SH-SY5Y (cell line): ENCODE measurements around the gene HSD3B7.

ENCODE experiments used
- GATA2 ChIP-seq: IDR thresholded peaks from 2 replicates; pipeline ENCODE4 v1.6.1; 2011; ENCODE audit warnings: mild to moderate bottlenecking, low read depth, low read length
- GATA3 ChIP-seq: IDR thresholded peaks from 2 replicates; pipeline ENCODE4 v1.6.1; 2011; ENCODE audit warnings: low read depth, mild to moderate bottlenecking, low read length, moderate library complexity

DNA sequence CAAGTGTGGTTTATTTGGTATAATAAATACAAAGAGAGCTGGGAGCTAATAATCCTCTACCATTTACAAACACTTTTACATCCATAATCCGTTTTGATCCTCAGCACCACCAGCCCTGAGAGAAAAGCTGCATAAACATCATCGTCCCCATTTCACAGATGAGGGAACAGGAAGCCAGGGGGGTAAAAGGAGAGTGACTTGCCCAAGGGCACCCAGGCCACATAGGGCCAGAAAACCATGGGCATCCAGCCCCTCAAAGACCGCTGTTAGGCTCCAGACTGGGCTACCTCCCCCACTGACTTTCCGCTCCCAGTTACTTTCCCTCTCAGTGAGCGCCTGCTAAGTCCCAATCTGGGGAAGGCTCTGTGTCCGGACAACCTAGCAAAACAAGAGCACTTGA is 18.7 kb downstream of the HSD3B7 start:
- TF ChIP-seq GATA2 (no peak), GATA3 (no peak)
